Measurements from ENCODE around the gene STAT2. TPM values are rescaled to one million over a fixed set of nuclear protein-coding genes. Genes with fewer than 3 reads are reported as not detected.

The STAT2 gene
- total and polyA plus RNA-seq, 9 of the 15 experiments (the other 6 are each of a cell fraction or from before 2014, with no cell fraction given): 15.5 to 46.9 (median 40.1) TPM

DNA sequence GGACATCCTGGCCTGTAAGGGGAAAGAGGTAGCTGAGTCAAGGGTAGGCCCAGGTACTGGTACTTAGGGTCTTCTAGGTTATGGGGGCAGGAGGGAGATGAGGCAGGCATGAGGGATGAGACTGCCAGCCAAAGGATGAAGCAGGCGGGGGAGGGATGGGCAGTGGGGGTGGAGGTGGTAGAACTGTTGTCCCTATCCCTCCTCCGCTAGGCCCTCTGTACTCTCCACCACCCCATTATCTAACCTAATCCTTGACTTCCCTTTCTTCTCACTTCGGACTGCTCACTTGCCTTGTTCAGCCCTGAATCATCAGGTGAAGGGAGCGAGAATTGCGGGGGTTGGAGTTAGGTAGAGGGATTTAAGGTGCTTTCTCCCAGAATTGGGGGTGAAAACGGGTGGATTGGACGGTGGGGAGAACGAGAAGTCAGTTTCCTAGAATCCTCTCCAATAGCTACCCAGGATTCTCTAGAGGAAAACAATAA is 26.7 kb downstream of the STAT2 start (continued):
- TF ChIP-seq LCOR (CRISPR knock-in tag; IDR thresholded peaks at IDR 0.05) (no peak), RNF2 (IDR thresholded peaks at IDR 0.05) (0 out of 2 replicates have a peak, but pooled peaks have one; percentile 14), LEF1 (IDR thresholded peaks at IDR 0.05) (0 out of 2 replicates have a peak, but pooled peaks have one; percentile 38), NFATC3 (IDR thresholded peaks at IDR 0.05) (0 out of 2 replicates have a peak, but pooled peaks have one; percentile 15), POLR2B (IDR thresholded peaks at IDR 0.05; ENCODE audit: low read depth, partially characterized antibody) (peak; percentile 75), KDM5B (IDR thresholded peaks at IDR 0.05; ENCODE audit: insufficient replicate concordance, low read depth, low read length) (peak; percentile 33), FOSL1 (tag; conservative IDR thresholded peaks at IDR 0.05) (no peak), NFRKB (IDR thresholded peaks at IDR 0.05; ENCODE audit: low read depth) (peak; percentile 92; the same call in 1 of the 2 replicates), MAZ (CRISPR knock-in tag; conservative IDR thresholded peaks at IDR 0.05 in 1 of 2, IDR thresholded peaks at IDR 0.05 in 1 of 2) (0 out of 4 replicates have a peak, but pooled peaks of 1 of the 2 experiments have one; percentile 18), HNRNPLL (IDR thresholded peaks at IDR 0.05; ENCODE audit: low read depth, low read length, poor library complexity, severe bottlenecking) (no peak), ZNF134 (CRISPR knock-in tag; conservative IDR thresholded peaks at IDR 0.05) (peak; percentile 95), SPI1 (IDR thresholded peaks at IDR 0.05; ENCODE audit: borderline replicate concordance, low read depth, low read length) (peak; percentile 70), BRD4 (IDR thresholded peaks at IDR 0.05) (peak; percentile 70), EGR1 (conservative IDR thresholded peaks at IDR 0.05) (peak; percentile 83), BRD9 (IDR thresholded peaks at IDR 0.05; ENCODE audit: low read depth, partially characterized antibody) (peak; percentile 80), DPF2 (IDR thresholded peaks at IDR 0.05) (peak; percentile 76), SMARCA4 (IDR thresholded peaks at IDR 0.05) (peak; percentile 34; the same call in 1 of the 2 replicates), ZEB2 (IDR thresholded peaks at IDR 0.05) (peak; percentile 36; the same call in 1 of the 2 replicates), ELF4 (CRISPR knock-in tag; IDR thresholded peaks at IDR 0.05) (0 out of 2 replicates have a peak, but pooled peaks have one; percentile 6), ZSCAN32 (CRISPR knock-in tag; IDR thresholded peaks at IDR 0.05) (no peak), PHF8 (IDR thresholded peaks at IDR 0.05; ENCODE audit: borderline replicate concordance, low read length) (peak; percentile 16; the same call in 1 of the 2 replicates), HDAC1 (IDR thresholded peaks at IDR 0.05) (0 out of 4 replicates have a peak, but pooled peaks of 1 of the 2 experiments have one; percentile 15), CTBP1 (IDR thresholded peaks at IDR 0.05; ENCODE audit: borderline replicate concordance) (0 out of 2 replicates have a peak, but pooled peaks have one; percentile 6), HMG20B (CRISPR knock-in tag; IDR thresholded peaks at IDR 0.05) (no peak), SOX6 (IDR thresholded peaks at IDR 0.05) (peak; percentile 31; the same call in 1 of the 2 replicates), CHD1 (IDR thresholded peaks at IDR 0.05; ENCODE audit: low read length) (peak; percentile 82), TFAM (CRISPR knock-in tag; conservative IDR thresholded peaks at IDR 0.05) (no peak)
- TF ChIP-seq, protein P1, sequence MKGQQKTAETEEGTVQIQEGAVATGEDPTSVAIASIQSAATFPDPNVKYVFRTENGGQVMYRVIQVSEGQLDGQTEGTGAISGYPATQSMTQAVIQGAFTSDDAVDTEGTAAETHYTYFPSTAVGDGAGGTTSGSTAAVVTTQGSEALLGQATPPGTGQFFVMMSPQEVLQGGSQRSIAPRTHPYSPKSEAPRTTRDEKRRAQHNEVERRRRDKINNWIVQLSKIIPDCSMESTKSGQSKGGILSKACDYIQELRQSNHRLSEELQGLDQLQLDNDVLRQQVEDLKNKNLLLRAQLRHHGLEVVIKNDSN (CRISPR knock-in tag; IDR thresholded peaks at IDR 0.05): no peak
- TF ChIP-seq, protein P2, sequence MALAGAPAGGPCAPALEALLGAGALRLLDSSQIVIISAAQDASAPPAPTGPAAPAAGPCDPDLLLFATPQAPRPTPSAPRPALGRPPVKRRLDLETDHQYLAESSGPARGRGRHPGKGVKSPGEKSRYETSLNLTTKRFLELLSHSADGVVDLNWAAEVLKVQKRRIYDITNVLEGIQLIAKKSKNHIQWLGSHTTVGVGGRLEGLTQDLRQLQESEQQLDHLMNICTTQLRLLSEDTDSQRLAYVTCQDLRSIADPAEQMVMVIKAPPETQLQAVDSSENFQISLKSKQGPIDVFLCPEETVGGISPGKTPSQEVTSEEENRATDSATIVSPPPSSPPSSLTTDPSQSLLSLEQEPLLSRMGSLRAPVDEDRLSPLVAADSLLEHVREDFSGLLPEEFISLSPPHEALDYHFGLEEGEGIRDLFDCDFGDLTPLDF (CRISPR knock-in tag; IDR thresholded peaks at IDR 0.05): no peak
- TF ChIP-seq, protein P3, sequence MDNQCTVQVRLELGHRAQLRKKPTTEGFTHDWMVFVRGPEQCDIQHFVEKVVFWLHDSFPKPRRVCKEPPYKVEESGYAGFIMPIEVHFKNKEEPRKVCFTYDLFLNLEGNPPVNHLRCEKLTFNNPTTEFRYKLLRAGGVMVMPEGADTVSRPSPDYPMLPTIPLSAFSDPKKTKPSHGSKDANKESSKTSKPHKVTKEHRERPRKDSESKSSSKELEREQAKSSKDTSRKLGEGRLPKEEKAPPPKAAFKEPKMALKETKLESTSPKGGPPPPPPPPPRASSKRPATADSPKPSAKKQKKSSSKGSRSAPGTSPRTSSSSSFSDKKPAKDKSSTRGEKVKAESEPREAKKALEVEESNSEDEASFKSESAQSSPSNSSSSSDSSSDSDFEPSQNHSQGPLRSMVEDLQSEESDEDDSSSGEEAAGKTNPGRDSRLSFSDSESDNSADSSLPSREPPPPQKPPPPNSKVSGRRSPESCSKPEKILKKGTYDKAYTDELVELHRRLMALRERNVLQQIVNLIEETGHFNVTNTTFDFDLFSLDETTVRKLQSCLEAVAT (IDR thresholded peaks at IDR 0.05): peak in 1 of 2 experiments; percentile 70; a peak in 1 of 4 replicates

Data from K562 (cell line).